Renal pelvis (tissue), 4 donors: ENCODE results near the gene DPP9. TPM values are rescaled to one million over a fixed set of nuclear protein-coding genes. Genes with fewer than 3 reads are reported as not detected.
"Not testable (repeated sequence)": the region's sequence is repeated elsewhere in the genome, so short reads cannot be mapped to it uniquely, and the experiment has no call there.

ENCODE experiments used
- DNase-seq: peaks from one replicate; pipeline ENCODE4 v3.0.0-alpha.2; 2013
- polyA plus RNA-seq, 3 donors: library from polyadenylated mRNA; unstranded; fragments of 120-200 nt; gene quantifications; one replicate each; pipeline ENCODE4 v1.2.1, GENCODE V29; 2013; ENCODE audit not compliant: insufficient read length in 3 of 3

The DPP9 gene
- polyA plus RNA-seq, 3 donors = 18.2 to 28.0 (median 24.3) TPM

DNA sequence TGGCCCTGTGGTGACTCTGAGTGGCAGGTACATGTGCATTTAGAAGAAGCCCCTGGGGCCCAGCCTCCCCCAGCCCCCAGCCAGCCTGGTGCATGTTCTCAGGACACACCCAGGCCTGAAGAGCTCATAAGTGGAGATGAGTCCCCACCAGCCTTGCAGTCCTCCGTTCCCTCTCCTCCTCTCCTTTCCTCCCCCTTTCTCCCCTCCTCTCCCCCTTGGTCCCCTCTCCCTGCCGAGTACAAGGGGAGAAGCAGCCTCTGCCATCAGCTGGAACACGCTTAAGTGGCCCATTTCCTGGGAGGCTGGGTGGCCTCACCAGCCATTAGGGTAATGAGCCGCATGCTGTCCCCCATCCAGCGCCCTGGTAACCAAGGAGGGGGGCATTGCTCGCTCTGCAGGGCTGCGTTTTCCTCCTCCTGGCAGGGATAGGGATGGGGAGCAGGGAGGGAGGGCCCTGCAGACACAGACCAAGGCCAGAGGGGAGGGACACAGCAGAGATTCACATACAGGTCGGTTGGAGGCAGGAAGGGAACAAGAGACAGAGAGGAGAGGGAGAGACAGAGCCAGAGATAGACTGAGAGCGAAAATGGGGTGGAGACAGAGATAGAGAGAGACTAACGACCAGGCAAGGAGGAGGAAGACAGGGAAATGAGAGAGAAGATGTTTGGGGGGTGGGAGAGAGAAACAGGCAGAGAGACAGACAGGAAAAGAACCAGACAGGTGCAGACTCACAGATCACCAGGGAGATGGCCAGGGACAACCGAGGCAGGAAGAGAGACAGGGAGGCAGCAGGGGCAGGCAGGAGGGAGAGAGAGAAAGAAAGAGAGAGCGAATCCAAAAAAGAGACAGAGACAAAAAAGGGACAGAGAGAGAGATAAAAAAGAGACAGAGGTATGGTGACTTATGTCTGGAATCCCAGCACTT lies 19.3 kb upstream of the DPP9 start:
- no peak for DNase-seq

DNA sequence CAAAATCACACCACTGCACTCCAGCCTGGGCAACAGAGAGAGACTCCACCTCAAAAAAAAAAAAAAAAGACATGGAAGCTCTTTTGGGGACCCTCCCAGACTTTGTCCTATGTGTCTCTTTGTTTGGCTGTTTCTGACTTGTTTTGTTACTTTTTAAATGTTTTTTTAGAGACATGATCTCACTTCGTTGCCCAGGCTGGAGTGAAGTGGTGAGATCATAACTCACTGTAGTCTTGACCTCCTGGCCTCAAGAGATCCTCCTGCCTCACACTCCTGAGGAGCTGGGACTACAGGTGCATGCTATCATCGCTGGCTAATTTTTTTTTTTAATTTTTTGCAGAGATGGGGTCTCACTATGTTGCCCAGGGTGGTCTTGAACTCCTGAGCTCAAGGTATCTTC lies 16.4 kb upstream of the DPP9 start:
- DNase-seq = no peak

DNA sequence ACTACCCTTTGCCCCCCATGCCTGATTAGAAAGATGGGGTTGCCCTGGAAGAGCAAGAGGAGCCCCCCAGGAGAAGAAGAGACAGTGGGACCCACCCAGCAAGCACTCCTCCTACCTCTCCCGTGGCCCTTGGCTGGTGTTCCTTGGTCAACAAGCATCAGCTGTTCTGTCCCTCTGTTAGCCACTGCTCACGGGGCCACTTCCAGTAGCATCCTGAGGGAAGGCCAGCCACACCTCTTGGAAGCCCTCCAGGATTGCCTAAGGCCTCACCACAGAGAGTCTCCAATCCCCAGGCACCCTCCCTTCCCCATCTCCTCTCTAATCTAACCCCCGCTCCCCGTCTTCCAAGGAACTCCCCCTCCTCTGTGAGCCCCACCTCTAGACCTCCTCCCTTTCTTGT lies 15.1 kb upstream of the DPP9 start:
- DNase-seq = no peak

DNA sequence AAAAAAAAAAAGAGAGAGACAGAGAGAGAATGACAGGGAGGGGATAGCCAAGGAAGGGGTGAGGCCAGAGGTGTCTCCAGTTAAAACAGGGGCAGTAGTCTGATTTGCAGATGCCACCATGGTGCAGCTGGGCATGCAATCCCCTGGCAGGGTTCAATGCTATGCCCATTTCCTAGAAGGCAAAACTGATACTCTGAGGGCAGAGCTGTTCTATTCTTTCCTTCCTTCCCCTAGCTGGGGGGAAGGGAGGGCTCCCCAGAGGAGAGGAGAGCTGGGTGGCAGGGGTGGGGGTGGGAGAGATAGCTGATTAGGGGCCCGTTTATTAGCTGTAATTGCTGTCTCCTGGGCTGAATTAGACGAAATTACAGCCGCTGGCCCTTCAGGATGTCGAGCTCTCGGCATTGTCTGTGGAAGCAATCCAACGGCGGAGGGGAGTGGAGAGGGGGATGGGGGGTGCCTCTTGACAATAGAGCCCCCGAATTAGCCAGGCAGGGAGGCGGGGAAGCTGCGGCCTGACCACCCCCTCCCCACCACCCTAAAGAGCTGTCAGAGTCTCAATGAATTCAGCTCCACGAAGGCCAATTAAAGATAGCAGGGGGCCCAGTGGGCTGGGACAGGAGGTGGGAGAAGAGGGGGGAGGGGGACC lies 14.4 kb upstream of the DPP9 start:
- DNase-seq = no peak

DNA sequence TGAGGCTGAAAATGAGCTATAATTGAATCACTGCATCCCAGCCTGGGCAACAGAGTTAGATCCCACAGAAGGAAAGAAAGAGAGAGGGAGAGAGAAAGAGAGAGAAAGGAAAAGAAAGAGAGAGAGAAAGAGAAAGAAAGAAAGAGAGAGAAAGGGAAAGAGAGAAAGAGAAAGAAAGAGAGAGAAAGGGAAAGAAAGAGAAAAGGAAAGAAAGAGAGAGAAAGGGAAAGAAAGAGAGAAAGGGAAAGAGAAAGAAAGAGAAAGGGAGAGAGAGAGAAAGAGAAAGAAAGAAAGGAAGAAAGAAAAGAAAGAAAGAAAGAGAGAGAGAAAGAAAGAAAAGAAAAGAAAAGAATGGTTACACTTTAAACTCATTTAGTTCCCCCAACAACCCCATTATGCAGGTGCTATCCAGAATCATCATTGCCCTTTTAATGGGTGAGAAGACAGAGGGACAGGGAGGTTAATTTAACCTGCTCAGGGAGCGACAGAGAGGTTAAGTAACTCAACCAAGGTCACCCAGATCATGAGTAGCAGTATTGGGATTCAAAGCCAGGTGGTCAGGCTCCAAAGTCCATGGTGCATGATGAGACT lies 10.2 kb upstream of the DPP9 start:
- no peak for DNase-seq

DNA sequence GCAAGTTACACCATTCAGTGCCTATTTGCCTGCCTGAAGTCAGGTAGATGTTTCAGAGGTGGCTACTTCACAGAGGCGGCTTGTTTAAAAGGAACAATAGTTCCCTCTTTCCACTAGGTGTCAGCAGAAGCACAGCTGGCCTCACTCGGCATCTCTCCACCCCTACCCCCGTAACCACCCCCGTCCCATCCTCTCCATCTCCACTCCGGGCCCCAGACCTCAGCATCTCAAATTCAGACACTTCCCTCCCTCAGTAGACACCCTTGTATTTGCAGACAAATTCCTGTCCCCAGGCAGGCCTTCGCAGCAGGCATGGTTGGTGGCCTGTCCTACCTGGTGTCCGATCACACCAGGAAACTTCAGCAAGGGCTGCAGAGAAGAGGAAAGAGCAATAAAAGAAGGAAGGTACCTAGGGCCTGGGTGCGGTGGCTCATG lies 9.1 kb upstream of the DPP9 start:
- DNase-seq = no peak

DNA sequence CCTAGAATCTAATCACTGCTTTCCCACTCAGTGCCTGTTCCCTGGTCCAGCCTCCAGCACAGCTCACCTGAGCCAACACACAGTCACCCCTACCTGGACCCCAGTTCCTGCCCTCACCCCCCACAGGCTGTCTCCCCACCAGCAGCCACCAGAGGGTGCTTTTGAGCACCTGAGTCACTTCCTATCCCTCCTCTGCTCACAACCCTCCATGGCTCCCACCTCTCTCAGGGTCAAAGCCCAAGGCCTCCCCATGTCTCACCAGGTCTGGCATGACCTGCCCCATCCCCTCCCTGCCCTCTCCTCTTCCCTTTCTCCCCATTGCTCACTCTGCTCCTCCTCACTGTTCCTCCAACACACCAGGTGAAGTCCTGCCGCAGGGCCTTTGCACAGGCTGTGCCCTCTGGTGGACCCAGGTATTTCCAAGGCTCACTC lies 7.1 kb upstream of the DPP9 start:
- no peak for DNase-seq

DNA sequence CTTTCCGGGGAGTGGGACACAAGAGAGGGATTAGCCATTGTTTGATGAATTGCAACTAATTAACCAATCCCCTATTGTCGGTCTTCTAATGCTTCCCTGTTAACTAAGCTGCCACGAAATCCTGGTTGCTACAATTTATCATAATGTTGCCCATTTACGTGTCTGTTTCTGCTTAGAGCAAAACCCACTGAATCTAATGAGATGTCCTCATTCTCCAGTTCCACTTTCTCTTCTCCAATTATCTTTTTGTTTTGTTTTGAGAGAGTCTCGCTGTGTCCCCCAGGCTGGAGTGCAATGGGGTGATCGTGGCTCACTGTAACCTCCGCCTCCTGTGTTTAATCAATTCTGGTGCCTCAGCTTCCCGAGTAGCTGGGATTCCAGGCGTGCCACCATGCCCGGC lies 5.2 kb upstream of the DPP9 start:
- no peak for DNase-seq

DNA sequence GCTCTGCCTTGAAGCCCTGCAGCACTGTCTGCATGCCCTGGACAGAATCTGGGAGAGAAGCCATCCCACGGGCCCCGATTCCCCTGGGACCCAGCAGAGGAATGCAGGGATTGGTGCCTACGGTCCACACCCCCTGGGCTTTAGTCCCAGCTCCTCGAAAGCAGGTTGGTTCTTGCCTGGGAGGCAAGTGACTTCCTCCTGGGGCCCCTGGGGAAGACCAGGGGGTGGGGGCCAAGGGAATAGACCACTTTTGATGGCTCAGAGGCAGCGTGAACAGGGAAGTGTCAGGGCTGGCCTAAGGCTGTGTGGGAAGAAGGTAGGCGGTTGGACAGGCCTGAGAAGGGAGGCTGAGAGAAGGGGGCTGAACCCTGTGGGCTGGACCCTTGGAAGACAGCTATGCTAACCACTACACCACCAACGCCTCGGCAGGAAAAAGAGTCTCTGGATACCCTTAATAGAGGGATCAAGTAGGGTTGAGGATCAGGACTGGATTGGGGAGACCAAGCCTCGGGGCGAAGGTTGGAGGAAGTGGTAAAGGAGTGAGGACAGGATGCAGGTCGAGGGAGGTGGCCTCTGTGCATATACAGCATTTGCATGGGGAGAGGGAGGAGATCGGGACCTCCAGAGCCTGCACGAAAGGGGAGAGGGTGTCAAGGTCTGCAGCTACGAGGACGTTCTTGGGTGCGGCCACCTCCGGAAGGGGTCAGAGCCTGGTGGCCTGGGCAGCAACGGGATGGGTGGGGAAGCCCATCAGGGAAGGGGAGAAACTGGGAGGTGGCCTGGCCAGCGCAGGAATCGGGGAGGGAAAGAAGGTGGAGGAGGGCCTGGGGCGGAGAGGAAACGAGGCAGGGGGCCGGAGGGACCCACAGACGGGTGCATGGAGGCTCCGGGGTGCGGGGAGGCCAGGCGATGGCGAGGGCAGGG lies 709 bp downstream of the DPP9 start:
- DNase-seq = no peak

DNA sequence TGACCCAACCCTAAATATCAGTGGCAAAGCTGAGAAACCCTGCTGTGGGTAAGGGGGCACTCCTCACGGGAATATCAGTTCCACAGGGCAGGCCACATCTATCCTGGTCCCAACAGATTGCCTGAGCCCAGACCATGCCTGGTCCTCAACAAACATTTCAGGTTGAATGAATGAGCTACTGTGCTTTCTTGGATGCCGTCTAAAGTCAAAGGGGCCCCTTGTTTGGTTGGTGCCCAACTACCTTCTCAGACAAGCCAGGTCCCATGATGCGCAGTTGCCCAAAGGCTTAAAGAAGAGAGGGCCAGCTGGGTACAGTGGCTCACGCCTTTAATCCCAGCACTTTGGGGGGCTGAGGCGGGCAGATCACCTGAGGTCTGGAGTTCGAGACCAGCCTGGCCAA lies 2.4 kb downstream of the DPP9 start:
- DNase-seq = no peak

DNA sequence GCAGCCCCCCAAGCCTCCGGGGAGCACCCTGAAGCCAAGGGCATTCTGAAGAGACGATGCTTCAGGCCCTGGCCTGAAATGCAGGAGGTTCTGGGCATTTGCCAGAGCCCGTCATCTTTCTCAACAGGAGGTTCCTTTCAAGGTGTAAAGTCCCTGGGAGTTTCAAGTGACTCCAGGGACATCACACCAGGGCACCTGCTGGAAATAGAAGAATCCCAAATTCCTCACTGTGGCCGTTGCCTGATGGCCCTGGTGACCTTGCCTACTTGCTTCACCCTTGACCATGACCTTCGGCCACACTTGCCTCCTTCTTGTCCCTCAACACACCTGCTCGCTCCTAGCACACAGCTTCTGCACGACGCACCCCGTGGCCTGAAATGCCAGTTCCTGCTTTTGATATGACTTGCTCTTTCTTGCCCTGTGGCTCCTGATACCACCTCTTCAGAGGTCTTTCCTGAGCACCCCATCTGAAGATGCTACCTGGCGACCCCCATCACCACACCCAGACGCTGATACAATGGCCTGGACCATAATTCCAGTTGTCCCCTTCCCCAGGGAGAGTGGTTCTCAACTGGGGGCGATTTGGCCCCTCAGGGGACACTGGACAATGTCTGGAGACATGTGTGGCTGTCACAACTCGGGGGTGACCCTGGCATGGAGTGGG lies 3.5 kb downstream of the DPP9 start:
- no peak for DNase-seq

DNA sequence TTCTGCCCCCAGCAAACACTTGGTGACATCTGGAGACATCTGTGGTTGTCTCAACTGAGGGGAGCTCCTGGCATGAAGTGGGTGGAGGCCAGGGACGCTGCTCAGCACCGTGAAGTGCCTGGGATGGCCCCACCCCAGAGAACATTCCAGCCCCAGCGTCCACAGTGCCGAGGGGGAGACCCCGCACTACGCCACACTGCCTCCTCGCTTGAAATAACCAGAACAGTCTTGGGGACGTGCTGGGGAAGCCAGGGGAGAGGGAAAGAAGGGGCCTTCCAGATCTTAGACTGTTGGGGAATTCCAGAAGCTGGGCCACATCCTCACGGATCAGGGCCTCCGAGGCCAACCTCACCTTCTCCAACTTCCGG lies 4.2 kb downstream of the DPP9 start:
- no peak for DNase-seq

DNA sequence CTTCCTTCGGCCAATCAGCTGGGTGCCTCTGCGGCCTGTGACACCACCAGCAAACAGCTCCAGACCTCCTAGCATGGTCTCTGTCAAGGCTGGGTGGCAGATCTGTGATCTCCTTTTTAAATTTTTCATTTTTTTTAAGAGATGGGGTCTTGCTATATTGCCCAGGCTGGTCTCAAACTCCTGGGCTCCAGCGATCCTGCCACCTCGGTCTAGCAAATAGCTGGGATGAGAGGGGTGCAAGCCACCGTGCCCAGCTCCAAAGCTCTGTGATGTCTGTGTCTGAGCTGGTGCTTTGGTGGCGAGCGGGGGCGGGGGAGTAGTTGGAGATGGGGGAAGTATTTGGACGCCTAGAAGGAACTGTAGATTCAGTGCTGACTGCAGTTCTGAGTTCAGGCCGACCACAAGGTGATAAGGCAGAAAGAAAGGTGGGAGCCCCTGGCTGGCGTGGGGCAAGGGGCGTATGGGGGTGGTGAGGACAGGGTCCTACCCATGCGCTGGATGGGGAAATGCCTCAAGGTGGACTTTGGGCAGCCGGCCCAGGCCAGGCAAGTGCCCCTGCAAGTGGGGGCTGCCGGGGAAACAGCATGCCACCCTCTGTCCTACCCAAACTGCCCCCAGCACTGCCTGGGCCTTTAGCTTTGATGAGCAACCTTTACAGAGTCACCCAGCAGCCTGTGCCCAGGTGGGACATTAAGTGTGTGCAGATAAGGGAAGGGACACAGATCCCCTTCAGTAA lies 5.5 kb downstream of the DPP9 start:
- DNase-seq = no peak

DNA sequence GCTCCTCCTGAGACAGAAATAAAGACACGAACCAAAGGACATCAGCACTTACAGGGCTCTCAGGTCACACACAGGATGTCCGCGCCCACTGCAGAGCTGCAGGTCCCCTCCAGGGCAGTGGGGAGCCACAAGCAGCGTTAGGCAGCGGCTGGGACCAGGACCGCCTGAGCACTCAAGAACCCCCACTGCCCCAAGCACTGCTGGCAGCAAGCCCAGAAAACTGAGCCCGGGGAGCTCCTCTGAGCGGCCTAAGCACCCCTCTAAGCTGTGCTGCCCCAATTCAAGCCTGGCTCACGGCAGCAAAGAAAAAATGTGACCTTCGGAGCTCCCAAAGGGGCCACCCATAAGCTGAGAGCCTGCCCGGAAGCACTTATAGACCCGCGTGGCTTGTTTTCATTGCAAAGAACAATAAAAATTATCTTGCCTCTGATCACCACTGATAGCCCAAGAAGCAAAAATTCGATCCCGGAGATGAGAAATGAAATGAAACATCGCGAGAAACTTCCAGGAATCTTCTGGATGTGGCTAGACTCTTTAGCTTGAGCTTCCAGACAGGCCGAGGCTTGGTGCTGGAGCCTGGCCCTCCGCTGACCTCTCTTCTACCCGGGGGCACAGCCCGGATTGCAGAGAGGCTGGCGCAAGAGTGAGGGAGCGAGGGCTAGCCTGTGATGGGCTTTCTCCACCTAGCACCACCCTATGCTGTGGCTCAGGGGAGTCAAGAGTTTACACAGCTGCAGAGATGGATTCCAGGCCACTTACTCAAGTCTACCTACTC lies 6.3 kb downstream of the DPP9 start:
- DNase-seq = no peak

DNA sequence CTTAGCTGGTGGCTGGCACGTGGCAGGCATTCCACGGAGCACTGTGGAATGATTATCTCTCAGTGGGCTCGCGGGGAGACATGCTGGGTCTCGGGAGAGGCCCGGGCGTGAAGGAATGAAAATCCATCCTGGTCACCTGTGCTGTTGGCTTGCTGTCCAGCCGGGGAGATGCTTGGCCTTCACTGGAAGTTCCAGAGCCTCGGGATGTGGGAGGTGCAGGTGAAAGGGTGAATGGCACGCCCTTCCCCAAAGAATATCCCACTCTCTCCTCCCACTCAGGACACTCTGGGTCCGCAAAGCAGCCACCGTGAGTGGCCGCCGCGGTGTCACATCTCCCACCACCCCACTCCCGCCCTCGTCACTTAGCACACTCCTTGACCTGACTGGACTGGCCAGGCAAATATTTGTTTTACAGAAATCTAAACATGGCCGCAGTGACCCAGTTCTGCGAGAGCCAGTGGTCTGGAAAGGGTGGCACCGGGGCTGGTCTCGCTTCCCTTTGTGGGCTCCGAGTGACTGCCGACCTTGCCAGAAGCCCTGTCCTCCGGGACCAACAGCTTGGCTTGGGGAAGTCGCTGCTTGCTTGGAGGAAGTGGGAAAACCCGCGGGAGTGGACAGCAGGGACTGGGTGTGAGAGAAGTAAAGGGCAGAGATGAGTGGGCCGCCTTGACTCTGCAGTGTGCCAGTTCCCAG lies 8.0 kb downstream of the DPP9 start:
- no peak for DNase-seq

DNA sequence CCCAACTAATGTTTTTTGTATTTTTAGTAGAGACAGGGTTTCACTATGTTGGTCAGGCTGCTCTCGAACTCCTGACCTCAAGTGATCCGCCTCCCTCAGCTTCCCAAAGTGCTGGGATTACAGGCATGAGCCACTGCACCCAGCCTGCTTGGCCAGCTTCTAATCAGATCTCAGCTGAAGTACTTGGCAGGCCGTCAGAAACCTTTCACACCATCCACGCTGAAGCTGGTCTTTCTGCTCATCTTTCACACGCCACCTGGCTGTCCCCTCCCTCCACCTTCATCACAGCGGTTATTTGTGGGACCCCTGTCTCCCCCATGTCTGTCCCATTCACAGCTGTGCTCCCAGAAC lies 8.5 kb downstream of the DPP9 start:
- DNase-seq = not testable (repeated sequence)

DNA sequence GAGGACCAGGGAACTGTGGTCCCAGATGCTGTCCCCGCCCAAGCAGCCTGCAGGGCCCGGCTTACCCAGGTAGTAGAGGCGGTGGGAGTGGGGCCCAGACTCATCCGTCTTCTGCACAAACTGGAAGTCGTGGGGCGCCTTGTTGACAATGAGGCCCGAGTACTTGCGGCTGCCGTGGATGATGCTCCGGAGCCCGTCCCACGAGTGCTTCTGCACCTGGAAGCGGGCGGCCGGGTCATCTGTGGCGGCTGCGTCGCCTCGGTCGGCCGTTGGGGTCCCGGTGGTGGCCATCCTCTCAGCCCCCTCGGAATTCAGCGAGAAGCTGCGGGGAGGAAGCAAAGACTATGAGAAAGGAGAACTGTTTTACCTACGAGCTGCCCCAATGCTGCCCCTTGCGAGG lies 9.6 kb downstream of the DPP9 start:
- DNase-seq = no peak

DNA sequence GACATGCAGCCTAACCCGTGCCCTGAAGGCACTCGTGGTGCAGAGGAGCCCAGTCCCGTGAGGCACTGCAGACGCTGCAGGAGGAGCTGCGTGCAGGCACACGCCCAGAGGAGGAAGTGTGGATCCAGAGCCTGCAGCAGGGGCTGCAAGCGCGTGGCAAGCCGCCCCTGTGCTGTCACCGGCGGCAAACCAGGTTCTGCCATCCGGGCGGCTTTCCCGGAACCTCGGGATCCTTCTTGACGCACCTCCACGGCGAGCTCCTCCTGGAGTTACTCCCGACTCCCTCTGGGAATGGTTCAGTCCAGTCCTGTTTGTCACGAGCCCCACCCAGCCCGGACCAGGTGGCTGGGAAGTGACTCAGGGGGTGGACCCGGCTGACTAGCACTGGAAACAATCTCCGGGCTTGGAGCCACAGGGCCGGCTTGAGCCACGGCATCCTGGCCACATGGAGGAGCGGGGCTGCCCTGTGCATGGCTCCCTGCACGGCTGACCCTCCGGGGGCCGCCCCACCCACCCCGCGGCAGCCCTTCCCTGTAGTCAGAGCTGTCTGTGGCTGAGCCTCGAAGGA lies 10.2 kb downstream of the DPP9 start:
- no peak for DNase-seq

DNA sequence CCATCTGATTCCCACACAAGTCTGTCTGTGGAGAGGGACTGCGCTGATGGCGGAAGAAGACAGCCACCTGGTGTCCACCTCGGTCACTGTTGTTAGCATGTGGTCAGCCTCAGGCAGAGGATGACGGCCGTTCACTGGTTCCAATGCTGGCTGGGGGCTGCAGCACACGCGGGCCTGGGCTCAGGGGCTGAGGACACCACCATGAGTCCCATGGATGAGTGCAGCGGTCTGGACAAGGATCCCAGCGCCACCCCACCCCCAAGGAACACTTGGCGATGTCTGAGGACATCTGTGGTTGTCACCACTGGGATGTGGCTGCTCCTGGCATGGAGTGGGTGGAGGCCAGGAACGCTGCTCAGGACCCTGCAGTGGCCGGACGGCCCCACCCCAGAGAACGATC lies 10.9 kb downstream of the DPP9 start:
- DNase-seq = no peak
